SKM-1 treated with dmso at 0.1 percent for 144 hours (cell line): ENCODE measurements around the gene ANKRD2.
"Not testable (repeated sequence)": the region's sequence is repeated elsewhere in the genome, so short reads cannot be mapped to it uniquely, and the experiment has no call there.

Source experiments
- DNase-seq: peaks from one replicate; lab custom pipeline; 2025; ENCODE audit not compliant: unreplicated experiment; lab: John Stamatoyannopoulos, UW

ANKRD2 gene

DNA sequence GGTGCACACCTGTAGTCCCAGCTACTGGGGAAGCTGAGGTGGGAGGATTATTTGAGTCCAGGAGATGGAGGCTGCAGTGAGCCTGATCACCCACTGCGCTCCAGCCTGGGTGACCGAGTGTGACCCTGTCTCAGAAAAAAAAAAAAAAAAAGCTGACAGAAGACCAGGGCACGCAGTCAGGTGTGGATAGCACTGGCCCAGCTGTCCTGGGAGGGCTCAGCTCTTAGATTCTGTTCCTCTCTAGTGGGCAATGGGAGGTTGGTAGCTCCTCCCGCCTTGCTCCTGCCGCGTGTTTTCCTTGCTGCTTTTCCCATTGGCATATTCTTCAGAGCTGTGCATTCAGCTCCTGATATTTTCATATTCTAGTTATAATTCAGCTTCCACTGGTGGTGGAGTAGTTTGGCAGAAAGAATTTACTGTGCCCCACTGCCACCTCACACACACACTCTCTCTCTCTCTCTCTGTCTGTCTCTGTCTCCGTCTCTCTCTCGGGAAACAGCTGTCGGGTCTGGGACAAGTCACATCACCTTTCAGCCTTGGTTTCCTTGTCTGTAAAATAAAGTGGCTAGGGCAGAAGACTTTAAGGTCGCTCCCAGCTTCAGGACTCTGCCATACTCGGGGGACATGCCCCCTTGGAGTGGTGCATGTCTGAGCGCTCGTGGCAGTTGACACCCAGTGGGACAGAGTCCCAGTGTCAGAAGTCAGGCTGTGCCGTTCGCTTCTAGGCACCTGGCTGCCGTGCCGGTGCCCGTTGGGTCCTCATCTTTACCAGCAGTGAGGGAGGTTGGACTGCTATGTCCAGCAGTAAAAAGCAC lies 25.9 kb upstream of the ANKRD2 start:
- no peak for DNase-seq

DNA sequence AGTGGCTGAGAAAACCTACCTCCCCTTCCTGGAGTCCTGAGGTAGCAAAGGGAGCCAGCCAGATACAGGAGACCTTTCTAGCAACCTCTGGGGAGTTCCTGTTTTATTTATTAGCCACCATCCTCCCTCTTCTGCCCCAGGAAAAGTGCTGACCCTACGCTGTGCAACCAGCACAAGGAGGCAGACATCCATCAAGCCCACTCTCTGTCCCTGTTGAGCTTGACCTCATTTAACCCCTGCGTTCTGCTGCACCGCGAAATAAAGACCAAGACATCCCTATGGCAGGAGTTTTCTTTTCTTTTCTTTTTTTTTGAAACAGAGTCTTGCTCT lies 25.3 kb upstream of the ANKRD2 start:
- no peak for DNase-seq

DNA sequence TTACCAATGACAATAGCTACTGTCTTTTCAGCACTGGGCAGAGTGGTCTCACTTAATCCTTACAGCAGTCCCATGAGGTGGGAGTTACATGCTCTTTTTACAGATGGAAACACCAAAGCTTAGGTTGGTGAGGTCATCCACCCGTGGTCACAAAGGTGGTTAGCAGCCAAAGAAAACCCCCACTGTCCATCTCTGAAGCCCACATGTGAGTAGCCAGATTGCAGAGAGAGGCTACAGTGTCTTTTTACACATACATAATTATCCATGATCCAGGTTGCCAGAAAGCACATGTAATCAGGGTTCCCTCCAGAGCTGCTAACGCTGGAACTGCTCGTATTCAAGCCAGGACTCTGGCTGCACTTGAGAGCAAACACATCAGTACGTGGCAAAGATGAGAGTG lies 24.6 kb upstream of the ANKRD2 start:
- DNase-seq = no peak

DNA sequence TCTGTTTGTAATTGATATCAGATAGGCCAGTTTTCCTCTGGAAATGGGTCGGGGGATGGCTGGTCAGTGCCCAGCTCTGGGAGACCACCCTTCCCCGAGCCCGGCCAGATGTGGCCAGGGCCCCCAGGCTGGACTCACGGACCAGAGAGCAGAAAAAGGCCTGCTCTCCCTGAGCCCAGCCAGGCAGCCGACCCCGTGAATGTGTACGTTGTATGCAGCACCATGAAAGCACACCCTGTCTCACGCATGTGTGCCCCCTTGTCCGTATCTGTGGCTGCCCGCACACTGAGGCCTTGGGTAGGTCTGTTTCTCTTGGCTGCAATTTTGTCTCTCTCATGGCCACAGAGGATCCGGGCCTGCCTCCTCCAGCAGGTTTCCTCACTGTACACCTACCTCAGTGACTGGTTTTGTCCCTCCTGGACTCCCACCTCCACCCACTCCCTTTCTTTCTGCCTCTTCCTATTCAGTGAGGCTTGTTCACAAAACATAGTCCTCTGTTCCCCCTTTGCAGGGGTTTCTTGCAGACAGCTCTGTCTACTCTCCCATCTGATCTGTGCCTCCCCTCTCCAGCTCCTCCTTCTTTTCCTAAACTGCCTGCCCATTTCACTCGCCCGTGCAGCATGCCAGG lies 23.6 kb upstream of the ANKRD2 start:
- no peak for DNase-seq

DNA sequence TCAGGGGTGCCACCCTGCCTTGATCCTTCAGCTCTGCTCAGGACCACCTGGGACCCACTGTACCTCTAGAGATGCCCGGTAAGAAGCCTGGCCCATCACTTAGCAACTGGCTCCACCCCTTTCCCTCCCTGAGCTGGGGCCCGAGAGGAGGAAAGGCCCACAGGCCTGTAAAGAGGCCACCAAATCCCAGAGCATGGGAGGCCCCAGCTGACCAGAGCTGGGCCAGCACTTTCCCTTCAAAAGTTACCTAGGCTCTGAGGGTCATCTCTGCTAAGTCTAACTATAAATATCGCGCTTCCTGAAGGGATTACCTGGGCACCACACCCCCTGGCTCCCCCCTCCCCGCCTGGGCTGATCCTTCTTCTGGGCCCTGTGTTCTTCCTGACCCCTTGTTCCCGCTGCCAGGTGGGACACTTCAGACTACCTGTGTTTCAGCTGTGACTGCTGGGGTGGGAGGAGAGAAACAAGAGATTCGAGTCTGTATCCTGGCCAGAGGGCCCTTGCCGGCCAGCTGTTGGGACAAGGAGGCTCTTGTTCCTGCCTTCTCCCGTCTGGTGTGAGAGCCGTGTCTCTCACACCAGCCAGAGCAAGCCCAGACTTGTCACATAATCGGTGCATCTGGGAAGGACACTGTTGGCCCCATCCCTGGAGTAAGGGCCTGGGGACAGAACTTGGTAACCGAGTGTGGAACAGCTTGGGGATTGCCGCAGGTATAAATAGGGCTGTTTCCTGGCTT lies 22.8 kb upstream of the ANKRD2 start:
- DNase-seq = no peak

DNA sequence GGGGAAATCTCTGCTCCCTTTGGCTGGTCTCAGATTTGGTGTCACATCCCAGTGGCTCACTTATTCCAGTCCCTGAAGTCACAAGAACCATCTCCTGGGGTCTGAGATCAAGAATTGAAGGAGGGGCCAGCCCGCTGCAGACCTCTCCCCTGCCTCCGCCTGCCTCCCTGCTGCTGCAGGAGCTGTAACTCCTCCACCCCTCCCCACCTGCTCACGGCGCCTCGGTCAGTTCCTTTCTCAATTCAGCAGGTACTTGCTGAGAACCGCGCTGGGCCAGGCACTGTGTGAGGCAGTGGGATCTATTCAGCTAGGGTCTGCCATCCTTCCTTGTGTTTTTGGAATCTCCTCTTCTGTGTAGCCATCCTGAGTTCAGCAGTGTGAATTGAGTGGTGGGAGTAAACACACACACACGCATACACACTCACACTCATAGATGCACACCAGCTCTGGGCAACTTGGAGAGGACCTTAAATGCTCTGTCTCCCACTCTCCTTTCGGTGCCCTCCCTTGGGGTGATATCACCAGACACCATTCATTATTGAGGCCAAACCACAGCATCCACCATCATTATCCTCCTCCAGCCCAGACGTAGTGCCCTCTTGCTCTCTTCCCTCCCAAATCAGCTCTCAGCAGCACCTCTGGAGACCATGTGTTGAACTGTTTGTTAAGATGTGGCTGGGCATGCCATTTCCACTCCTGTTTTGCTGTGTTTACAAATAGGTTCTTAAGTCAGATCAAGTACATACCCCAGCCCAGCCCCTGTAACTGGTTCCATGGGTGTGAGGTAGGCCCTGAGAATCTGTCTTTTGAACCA lies 22.0 kb upstream of the ANKRD2 start:
- DNase-seq = no peak

DNA sequence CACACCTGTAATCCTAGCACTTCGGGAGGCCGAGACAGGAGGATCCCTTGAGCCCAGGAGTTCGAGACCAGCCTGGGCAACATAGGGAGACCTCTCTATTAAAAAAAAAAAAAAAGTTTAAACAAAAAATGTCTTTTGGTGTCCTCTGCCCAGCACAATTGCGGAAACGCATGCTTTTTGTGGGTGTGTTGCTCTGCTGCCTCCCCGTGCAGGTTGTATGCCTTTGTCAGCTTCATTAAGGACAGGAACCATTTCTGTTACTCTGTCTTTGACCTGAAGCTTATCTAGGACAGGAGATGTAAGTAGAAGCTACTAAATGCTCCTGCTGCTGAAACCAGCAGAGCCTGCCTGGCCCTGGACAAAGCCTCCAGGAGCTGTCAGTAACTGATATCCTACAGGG lies 21.3 kb upstream of the ANKRD2 start:
- no peak for DNase-seq

DNA sequence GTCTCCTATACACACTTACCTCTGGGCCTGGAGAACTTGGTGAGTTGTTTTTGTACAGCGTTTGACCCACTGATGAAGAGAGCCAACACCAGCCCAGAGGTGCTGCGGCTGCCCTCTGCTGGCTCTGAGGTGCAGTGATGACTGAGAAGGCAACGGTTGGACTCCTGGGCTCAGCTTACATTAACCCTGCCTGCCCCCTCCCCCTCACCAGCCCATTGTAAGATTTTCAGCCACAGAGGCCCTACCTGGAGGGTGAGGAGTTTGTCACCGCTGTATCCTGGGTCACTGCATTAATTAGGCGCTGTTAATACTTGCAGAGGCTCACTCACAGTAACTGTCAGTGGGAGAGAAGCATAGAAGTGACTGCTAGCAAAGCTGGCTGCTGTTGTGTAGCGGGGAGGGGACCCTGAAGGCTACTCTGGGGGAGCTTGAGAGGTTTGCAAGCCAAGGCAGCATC lies 19.0 kb upstream of the ANKRD2 start:
- peak; percentile 25 for DNase-seq

DNA sequence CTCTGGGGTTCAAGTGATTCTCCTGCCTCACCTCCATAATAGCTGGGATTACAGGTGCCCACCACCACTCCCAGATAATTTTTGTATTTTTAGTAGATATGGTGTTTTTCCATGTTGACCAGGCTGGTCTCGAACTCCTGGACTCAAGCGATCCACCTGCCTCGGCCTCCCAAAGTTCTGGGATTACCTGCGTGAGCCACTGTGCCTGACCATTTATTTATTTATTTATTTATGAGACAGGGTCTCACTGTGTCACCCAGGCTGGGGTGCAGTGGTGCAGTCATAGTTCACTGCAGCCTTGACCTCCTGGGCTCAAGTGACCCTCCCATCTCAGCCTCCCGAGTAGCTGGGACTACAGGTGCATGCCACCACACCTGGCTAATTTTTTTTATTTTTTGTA lies 18.2 kb upstream of the ANKRD2 start:
- not testable (repeated sequence) for DNase-seq

DNA sequence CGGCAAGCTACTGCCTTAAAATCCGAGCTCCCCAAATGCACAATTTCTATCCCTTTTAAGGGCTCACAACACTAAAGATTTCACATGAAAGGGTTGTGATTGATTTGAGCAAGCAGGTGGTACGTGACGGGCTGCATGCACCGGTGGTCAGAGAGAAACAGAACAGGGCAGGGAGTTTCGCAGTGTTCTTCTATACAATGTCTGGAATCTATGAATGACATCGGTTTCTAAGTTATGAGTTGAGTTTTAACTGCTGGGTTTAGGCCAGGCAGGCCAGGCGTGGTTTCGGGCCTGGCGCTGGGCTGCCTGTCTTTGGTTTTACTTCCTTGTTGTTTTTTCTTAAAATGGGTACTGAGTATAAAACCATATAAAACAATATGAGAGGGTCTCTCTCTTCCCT lies 17.0 kb upstream of the ANKRD2 start:
- not testable (repeated sequence) for DNase-seq

DNA sequence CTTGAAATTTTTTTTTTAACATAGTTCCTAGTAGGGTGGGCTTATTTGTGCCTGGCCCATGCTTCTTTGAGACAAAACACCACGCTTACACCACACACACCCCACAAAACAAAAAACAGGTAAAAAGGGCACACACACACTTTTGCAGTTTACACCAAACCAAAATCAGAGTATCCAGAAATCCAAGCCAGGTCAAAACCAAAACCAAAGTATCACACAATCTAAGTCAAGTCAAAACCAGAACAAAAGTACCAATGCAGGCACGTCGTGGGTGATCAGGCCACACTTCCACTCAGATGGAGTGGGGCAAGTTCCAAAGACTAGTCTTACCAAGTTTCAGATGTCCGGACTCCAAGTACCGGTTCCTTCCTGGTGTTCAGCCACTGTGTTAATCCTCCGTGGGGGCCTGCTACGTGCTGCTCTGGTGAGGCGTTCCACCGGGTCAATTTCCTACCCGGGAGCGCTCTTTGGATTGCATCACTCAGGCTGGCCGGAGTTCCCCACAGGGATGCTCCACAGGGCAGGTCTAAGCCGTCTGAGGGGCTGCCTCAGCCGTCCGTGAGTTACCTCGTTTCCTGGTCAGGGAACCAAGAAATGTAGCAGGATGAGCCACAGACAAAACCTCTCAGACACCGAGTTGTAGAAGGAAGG lies 11.7 kb upstream of the ANKRD2 start:
- not testable (repeated sequence) for DNase-seq

DNA sequence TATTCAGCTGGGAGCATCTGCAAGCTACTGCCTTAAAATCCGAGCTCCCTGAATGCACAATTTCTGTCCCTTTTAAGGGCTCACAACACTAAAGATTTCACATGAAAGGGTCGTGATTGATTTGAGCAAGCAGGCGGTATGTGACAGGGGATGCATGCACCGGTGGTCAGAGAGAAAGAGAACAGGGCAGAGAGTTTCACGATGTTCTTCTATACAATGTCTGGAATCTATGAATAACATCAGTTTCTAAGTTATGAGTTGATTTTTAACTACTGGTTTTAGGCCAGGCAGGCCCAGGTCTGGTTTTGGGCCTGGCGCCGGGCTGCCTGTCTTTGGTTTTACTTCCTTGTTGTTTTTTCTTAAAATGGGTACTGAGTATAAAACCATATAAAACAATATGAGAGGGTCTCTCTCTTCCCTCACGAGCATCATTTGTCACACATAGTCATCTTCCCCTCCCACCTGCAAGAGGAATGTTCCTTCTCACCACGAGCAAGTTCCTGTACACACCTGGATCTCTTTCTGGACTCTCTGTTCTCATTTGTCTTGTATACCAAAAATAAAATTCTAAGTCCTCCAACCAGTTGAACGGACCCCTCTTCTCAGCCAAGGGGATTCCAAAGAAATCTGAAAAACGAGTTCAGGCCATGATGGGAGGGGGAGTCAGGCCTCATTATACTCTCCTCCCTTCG lies 11.0 kb upstream of the ANKRD2 start:
- not testable (repeated sequence) for DNase-seq

DNA sequence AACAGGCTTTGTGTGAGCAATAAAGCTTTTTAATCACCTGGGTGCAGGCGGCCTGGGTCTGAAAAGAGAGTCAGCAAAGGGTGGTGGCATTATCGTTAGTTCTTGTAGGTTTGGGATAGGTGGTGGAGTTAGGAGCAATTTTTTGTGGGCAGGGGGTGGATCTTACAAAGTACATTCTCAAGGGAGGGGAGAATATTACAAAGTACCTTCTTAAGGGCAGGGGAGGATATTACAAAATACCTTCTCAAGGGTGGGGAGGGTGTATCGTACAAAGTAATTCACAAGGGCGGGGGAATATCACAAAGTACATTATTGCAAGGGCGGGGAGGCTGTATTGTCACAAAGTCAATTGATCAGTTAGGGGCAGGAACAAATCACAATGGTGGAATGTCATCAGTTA lies 10.2 kb upstream of the ANKRD2 start:
- not testable (repeated sequence) for DNase-seq

DNA sequence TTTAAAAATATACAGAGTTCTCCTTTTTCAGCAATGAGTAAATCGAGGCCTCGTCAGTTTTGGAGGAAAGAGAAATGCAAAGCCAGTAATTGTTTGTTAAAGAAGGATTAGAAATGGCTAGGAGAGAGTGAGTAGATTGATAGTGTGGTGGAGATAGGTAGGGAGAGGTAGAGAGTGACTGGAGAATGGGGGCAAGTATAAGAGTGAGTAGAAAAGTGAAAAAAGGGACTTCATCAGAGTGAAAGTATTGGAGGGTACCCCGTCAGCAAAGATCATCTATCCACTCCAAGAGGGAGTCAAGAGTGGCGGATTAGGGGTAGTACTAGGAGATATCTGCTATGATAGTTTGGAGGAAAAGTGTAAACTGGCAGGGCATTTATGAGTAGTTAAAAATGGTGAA lies 9.2 kb upstream of the ANKRD2 start:
- DNase-seq = no peak

DNA sequence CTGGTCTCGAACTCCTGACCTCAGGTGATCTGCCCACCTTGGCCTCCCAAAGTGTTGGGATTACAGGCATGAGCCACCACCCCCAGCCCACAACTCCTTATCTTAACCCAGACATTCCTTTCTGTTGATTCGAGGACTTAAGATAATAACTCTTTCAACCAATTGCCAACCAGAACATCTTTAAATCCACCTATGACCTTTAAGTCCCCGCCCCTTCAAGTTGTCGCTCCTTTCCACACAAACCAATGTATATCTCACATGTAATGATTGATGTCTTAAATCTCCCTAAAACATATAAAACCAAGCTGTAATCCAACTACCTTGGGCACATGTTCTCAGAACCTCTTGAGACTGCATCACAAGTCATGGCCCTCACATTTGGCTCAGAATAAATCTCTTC lies 7.8 kb upstream of the ANKRD2 start:
- no peak for DNase-seq

DNA sequence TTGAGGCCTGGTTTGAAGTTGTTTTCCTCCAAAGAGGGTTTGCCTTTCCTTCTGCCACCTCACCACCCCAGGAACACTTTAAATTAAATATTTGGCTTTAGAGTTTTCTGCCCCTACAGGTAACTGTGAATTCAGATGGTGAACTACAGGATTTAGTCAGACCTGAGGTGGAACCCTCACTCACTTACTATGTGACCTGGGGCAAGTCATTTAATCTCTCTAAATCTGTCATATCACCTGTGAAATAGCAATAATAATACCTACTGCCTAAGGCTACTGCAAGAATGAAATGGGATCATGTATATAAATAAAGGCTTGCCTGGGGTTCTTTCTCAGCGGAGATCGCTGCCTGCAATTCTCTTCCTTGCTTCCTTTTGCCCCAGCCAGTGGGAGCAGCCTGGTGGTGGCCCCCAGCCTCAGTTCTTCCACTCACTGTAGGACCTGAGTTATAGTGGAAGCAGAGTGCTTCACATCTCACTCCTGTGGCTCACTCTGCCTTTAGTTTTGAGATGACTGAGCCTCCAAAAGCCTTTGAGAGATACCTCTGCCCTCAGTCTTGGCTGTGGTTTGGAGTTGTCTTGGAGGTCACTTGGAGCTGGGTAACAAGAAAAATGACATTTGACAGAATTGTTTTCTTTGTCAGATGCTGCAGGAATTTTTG lies 6.1 kb upstream of the ANKRD2 start:
- no peak for DNase-seq

DNA sequence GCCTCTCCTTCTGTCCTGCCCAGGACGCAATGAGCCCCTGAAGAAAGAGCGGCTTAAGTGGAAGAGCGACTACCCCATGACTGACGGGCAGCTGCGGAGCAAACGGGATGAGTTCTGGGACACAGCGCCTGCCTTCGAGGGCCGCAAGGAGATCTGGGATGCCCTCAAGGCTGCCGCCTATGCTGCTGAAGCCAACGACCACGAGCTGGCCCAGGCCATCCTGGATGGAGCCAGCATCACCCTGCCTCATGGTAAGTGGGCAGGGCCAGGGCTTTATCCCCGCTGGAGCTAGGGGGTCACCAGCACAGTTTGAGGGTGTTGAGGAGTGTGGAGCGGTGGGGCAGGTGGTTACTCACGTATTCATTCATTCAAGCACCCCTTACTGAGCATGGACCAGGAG lies 4.7 kb upstream of the ANKRD2 start:
- DNase-seq = no peak

DNA sequence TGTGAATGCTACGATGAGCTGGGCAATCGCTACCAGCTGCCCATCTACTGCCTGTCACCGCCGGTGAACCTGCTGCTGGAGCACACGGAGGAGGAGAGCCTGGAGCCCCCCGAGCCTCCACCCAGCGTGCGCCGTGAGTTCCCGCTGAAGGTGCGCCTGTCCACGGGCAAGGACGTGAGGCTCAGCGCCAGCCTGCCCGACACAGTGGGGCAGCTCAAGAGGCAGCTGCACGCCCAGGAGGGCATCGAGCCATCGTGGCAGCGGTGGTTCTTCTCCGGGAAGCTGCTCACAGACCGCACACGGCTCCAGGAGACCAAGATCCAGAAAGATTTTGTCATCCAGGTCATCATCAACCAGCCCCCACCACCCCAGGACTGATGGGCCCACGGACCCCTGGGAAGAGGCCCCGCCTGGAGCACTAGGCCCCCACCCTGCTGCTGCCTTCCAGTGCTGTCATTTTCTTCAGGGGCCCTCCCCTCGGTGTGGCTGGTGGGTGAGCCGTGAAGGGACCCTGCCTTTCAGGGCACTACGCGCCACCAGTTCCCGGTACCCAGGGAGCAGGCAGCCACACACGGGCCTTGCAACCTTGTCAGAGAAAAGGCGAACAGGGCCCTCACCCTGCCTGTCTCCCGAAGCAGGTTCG lies 2.3 kb upstream of the ANKRD2 start:
- DNase-seq = no peak

DNA sequence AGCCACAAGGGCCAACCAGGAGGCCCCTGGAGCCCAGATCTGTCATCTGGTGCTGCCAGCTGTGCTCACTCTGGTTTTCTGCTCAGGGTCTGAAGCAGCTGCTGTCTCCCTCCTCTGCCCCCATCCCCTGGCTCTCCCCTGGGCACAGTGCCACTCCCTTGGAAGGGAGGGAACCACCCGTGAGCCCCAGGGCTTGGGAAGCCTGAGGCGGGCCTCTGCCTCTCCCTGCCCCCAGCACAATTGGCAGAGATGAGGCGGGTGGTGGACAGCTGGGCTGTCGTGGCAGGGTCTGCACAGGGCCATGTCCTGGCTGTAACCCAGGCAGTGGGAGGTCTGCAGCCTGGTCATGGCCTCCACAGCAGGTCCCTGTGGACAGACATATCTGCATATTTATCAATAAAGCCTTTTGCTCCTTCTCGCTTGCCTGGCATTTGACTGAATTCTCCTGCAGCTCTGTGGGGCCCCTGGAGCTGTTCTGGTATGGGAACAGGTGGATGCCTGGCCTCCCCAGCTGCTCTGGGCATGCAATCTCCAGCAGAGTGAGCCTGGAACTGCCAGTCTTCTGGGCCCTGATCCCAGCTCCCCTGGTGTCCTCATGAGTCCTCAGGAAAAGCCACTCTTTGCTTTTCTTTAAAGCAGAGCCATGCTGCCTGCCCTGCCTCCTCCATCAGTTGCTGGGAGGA lies 1.6 kb upstream of the ANKRD2 start:
- no peak for DNase-seq
